ENCODE measurements around the gene ZBED1. TPM values are rescaled to one million over a fixed set of nuclear protein-coding genes. Genes with fewer than 3 reads are reported as not detected.
"Not testable (repeated sequence)": the region's sequence is repeated elsewhere in the genome, so short reads cannot be mapped to it uniquely, and the experiment has no call there.

ZBED1 gene
- total RNA-seq, 1 donor from 2014 or later: 39.2 TPM

- DNase-seq (ENCODE audit: low read depth): no peak
- H3K4me3 ChIP-seq (ENCODE audit: low read depth, low read length): no peak overlapping the region
- TF ChIP-seq CTCF (conservative IDR thresholded peaks at IDR 0.05; ENCODE audit: low read depth, low read length): no peak
These were observed 35.4 kb upstream of the ZBED1 start for GRCh38 chrX:2536141-2536540.

- DNase-seq (ENCODE audit: low read depth); H3K4me3 ChIP-seq (ENCODE audit: low read depth, low read length): not testable (repeated sequence)
These were observed 33.7 kb upstream of the ZBED1 start for GRCh38 chrX:2534261-2535021.

GRCh38 chrX:2533424-2533823 is 32.6 kb upstream of the ZBED1 start:
- no peak overlapping the region for H3K4me3 ChIP-seq (ENCODE audit: low read depth, low read length)
- TF ChIP-seq CTCF (conservative IDR thresholded peaks at IDR 0.05; ENCODE audit: low read depth, low read length): no peak
- no peak for DNase-seq (ENCODE audit: low read depth)

- no peak overlapping the region for H3K4me3 ChIP-seq (ENCODE audit: low read depth, low read length)
- TF ChIP-seq CTCF (conservative IDR thresholded peaks at IDR 0.05; ENCODE audit: low read depth, low read length): no peak
- DNase-seq (ENCODE audit: low read depth): no peak
These were observed 25.6 kb upstream of the ZBED1 start for GRCh38 chrX:2526390-2526789.

- no peak overlapping the region for H3K4me3 ChIP-seq (ENCODE audit: low read depth, low read length)
- no peak for DNase-seq (ENCODE audit: low read depth)
- no peak for TF ChIP-seq CTCF (conservative IDR thresholded peaks at IDR 0.05; ENCODE audit: low read depth, low read length)
These were observed 23.1 kb upstream of the ZBED1 start for GRCh38 chrX:2523911-2524310.

GRCh38 chrX:2521927-2522386 is 21.2 kb upstream of the ZBED1 start:
- H3K4me3 ChIP-seq (ENCODE audit: low read depth, low read length): no peak overlapping the region
- no peak for TF ChIP-seq CTCF (conservative IDR thresholded peaks at IDR 0.05; ENCODE audit: low read depth, low read length)
- no peak for DNase-seq (ENCODE audit: low read depth)

GRCh38 chrX:2521092-2521926 is 20.5 kb upstream of the ZBED1 start:
- no peak for TF ChIP-seq CTCF (conservative IDR thresholded peaks at IDR 0.05; ENCODE audit: low read depth, low read length)
- no peak overlapping the region for H3K4me3 ChIP-seq (ENCODE audit: low read depth, low read length)
- no peak for DNase-seq (ENCODE audit: low read depth)

Measured in epithelial cell of proximal tubule (primary cell).